Stomach (tissue), 9 donors: Measurements from ENCODE around the gene CCR2. TPM values are rescaled to one million over a fixed set of nuclear protein-coding genes. Genes with fewer than 3 reads are reported as not detected.
"Not testable (repeated sequence)": the region's sequence is repeated elsewhere in the genome, so short reads cannot be mapped to it uniquely, and the experiment has no call there.

Source experiments
- DNase-seq, 2 donors: peaks; one replicate each; pipeline versions ENCODE4 v3.0.0 to v3.0.0-alpha.2; 2013 to 2019
- H3K27ac ChIP-seq, 5 donors: fragments of 200-600 bp in 4 of 5; sonication (generic) in 4 of 5; one replicate each; pipeline ENCODE4 v1.5.1; 2013 to 2019; ENCODE audit warnings: mild to moderate bottlenecking in 1 of 5, moderate library complexity in 1 of 5
- H3K27me3 ChIP-seq, 3 donors: fragments of 200-600 bp; sonication (generic); one replicate each; pipeline ENCODE4 v1.5.1; 2017 to 2019; ENCODE audit warnings: mixed run types in 1 of 3
- H3K36me3 ChIP-seq, 4 donors: fragments of 200-600 bp; sonication (generic); 1 replicate in 3 of 4; 2 replicates in 1 of 4; pipeline ENCODE4 v1.5.1; 2016 to 2019
- H3K4me1 ChIP-seq, 4 donors: fragments of 200-600 bp; sonication (generic); one replicate each; pipeline ENCODE4 v1.5.1; 2016 to 2019
- H3K4me3 ChIP-seq, 4 donors: fragments of 200-600 bp; sonication (generic) in 3 of 4; one replicate each; pipeline ENCODE4 v1.5.1; 2016 to 2019; ENCODE audit warnings: mild to moderate bottlenecking in 1 of 4
- H3K9me3 ChIP-seq, 4 donors: fragments of 200-600 bp; sonication (generic); one replicate each; pipeline ENCODE4 v1.5.1; 2016 to 2019
- CTCF ChIP-seq, 7 experiments: fragments of 450-650 bp in 4 of 7; fragments of 200-600 bp in 3 of 7; sonication (generic) in 3 of 7; IDR thresholded peaks; one replicate each; pipeline ENCODE4 v1.5.1; 2016 to 2019; ENCODE audit warnings: antibody characterized with exemption in 7 of 7, control low read depth in 2 of 7, mild to moderate bottlenecking in 1 of 7
- EP300 ChIP-seq: sonication (generic); formaldehyde crosslinking; IDR thresholded peaks from one replicate; pipeline ENCODE4 v1.6.1; 2017; ENCODE audit warnings: antibody characterized with exemption
- POLR2A ChIP-seq, 4 donors: fragments of 450-650 bp; IDR thresholded peaks; one replicate each; pipeline ENCODE4 v1.6.1; 2016; ENCODE audit warnings: antibody characterized with exemption in 4 of 4, control low read depth in 2 of 4, mild to moderate bottlenecking in 1 of 4, moderate library complexity in 1 of 4
- POLR2AphosphoS5 ChIP-seq, 3 donors: sonication (generic); formaldehyde crosslinking; IDR thresholded peaks; one replicate each; pipeline ENCODE4 v1.6.1; 2016; ENCODE audit warnings: antibody characterized with exemption in 3 of 3
- WGBS, 5 donors: extraction: QIAGEN DNeasy Blood & Tissue Kit in 3 of 5; methylation state at CpG; one replicate each; pipeline versions ENCODE4 v1.1.5 to v1.1.7; 2013 to 2018; 5-methylcytosine and 5-hydroxymethylcytosine counted together
- intact Hi-C: fragments of 100-400 bp; cut with DNase I; formaldehyde crosslinking; loops from one replicate; pipeline ENCODE4 v1.15.1; 2023; ENCODE audit warnings: low total_unique reads
- polyA plus RNA-seq, 3 donors: library from polyadenylated mRNA; stranded (reverse); fragments of 200-250 nt; gene quantifications; one replicate each; pipeline ENCODE4 v1.2.3, GENCODE V29; 2013
- total RNA-seq, 5 donors: library from RNA; depleted of rRNA; stranded (reverse); fragments of >200 nt; gene quantifications; one replicate each; pipeline versions ENCODE4 v1.1.0 to v1.2.3, GENCODE V29; 2014 to 2016
- donor health status: healthy with polysubstance abuse.
- donor health status: Bipolar disorder and iron deficiency.
- donor health status: healthy.

CCR2 gene
- total and polyA plus RNA-seq, 8 donors, result 0.37 to 2.5 (median 0.61) TPM; not detected in 3

DNA sequence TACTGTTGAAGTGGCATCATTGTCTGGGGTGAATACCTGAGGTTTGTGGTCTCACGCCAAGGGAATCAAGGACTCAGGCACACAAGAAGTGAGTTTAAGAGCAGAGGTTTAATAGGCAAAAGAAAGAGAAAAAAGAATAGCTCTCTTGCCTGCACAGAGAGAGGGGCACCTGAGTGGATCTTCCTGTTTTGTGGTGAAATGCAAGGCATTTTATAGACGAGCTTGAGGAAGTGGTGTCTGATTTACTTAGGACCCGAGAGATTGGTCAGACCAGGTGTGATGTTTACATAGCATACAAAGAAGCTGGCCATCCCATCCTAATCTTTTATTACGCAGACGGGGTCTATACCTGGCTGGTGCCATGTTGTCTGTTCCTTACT lies 30.0 kb downstream of the CCR2 start:
- Histone ChIP-seq H3K4me3 (no peak overlapping the region), H3K9me3 (no peaks in the 10 kb centered on the region), H3K27ac (no peak overlapping the region), H3K27me3 (no peaks in the 10 kb centered on the region), H3K36me3 (no peaks in the 10 kb centered on the region), H3K4me1 (peaks cover 0 to 35% (median 20%) of the 10 kb centered on the region in 4 donors)
- 34 to 57% (median 47%) methylated on average over 5 of the region's 5 CpGs for WGBS, 5 donors
- no peak for DNase-seq
- TF ChIP-seq POLR2AphosphoS5 (IDR thresholded peaks at IDR 0.05), result no peak
- TF ChIP-seq POLR2A (IDR thresholded peaks at IDR 0.05), result no peak
- TF ChIP-seq EP300, result no peak
- TF ChIP-seq CTCF (IDR thresholded peaks at IDR 0.05), result no peak
- intact Hi-C loops, result no loop called here

DNA sequence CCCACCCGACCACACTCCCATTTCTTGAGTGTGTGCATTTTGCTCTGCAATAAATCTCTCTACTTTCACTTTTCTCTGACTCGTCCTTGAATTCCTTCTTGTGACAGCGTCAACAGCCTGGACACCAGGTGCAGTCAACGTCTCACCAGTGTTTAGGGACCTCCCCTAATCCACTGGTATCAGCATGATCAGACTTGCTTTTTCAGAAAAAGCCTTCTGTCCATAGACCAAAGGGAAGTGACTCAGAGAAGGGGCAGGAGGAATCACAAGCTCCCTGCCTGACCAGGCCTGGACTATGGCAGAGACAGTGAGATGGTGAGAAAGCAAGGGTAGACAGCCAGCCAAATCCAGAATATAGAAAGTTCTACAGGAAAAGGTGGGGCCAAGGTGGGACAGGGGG lies 32.3 kb downstream of the CCR2 start:
- Histone ChIP-seq H3K4me3 (no peak overlapping the region), H3K4me1 (peaks cover 0 to 25% (median 11%) of the 10 kb centered on the region in 4 donors), H3K27me3 (no peaks in the 10 kb centered on the region), H3K9me3 (no peaks in the 10 kb centered on the region), H3K36me3 (no peaks in the 10 kb centered on the region), H3K27ac (no peak overlapping the region)
- TF ChIP-seq POLR2AphosphoS5 (IDR thresholded peaks at IDR 0.05), result no peak
- no peak for TF ChIP-seq EP300
- no peak for TF ChIP-seq CTCF (IDR thresholded peaks at IDR 0.05)
- no peak for TF ChIP-seq POLR2A (IDR thresholded peaks at IDR 0.05)
- intact Hi-C loops, result no loop called here
- WGBS, 5 donors, result 32 to 57% (median 50%) methylated on average over 4 of the region's 4 CpGs
- DNase-seq, result peak in 1 of 2 donors; percentile 37

- H3K27me3 ChIP-seq, H3K36me3 ChIP-seq, intact Hi-C loops, H3K9me3 ChIP-seq, DNase-seq, H3K4me1 ChIP-seq, H3K4me3 ChIP-seq, H3K27ac ChIP-seq: not testable (repeated sequence)
- WGBS, 5 donors, result 89 to 95% (median 93%) methylated on average over 4 of the region's 4 CpGs
These were observed 34.9 kb downstream of the CCR2 start for GRCh38 chr3:46388847-46389246.

- Histone ChIP-seq H3K4me1 (peaks cover 0 to under 1% (median 0%) of the 10 kb centered on the region in 4 donors), H3K27ac (no peak overlapping the region), H3K27me3 (no peaks in the 10 kb centered on the region), H3K9me3 (no peaks in the 10 kb centered on the region), H3K4me3 (no peak overlapping the region), H3K36me3 (no peaks in the 10 kb centered on the region)
- TF ChIP-seq POLR2AphosphoS5 (IDR thresholded peaks at IDR 0.05) (no peak), CTCF (IDR thresholded peaks at IDR 0.05) (no peak), POLR2A (IDR thresholded peaks at IDR 0.05) (no peak), EP300 (no peak)
- 81 to 86% (median 82%) methylated on average over 6 of the region's 6 CpGs for WGBS, 5 donors
- no peak for DNase-seq
- intact Hi-C loops, result no loop called here
These were observed 35.4 kb downstream of the CCR2 start for GRCh38 chr3:46389306-46389705.

DNA sequence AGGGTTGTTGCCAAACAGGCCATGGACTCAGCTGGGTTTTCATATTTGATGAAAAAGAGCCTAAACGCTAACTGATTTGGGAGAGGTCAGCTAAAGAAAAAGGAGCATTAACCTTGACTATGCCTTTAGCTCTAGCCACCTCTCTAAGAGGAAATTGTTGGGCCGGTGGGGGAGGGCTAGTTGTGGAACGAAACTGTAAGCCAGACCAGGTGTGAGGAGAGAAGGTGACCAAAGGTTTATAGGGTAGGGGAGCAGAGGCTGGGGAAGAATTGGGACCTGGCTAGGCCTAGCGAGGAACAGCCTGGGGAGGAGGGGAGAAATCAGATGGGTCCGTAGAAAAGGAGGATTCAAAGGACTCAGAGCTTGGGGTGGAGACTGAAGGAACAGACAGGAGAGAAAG lies 37.6 kb downstream of the CCR2 start:
- H3K4me3 ChIP-seq, H3K36me3 ChIP-seq, intact Hi-C loops, H3K4me1 ChIP-seq, H3K9me3 ChIP-seq, H3K27ac ChIP-seq, H3K27me3 ChIP-seq, DNase-seq: not testable (repeated sequence)
- 91 to 94% (median 92%) methylated on average over 5 of the region's 5 CpGs for WGBS, 5 donors
